HG02870 (cell line): ENCODE measurements around the gene SNX8.

Experiments
- ATAC-seq: cut with Tn5 transposase; IDR thresholded peaks from one replicate; pipeline ENCODE4 v1.9.1; 2021; ENCODE audit warnings: mild to moderate bottlenecking, moderate library complexity; ENCODE audit not compliant: unreplicated experiment

SNX8 gene

GRCh38 chr7:2225830-2226229 lies 88.4 kb downstream of the SNX8 start:
- no peak for ATAC-seq

DNA sequence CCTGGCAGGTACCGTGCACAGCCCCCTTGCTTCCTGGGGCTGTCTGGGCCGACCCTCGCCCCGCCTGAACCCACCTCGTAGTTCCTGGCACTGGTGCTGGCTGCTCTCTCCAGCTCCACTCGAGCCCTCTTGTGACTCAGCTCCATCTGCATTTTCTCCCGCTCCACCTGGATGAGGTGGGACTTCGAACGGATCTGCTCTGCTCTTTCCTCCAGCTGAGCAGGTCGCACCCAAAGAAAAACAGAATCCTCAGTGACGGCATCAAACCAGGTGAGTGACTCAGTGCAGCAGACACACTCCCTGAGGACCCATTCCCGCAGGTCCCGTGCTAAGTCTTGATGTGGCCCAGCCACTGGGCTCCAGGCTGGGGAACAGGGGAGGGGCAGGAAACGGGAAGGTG lies 88.9 kb downstream of the SNX8 start:
- no peak for ATAC-seq

DNA sequence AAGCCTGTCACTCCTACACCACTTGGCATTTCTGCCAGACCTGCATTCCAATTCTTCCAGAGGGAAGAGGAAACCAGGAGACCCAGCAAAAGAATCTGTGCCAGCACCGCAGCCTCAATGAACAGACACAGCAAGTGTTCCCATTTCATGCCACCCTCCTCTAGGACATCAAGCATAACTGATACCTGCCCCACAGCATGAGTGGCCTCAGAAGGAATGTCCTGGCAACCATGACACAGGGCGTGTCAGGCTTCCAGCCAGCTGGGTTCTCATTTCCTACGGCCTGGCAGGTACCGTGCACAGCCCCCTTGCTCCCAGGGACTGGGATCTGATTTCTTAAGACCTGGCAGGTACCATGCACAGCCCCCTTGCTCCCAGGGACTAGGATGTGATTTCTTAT lies 89.3 kb downstream of the SNX8 start:
- ATAC-seq = no peak

GRCh38 chr7:2224491-2224928 lies 89.7 kb downstream of the SNX8 start:
- no peak for ATAC-seq

DNA sequence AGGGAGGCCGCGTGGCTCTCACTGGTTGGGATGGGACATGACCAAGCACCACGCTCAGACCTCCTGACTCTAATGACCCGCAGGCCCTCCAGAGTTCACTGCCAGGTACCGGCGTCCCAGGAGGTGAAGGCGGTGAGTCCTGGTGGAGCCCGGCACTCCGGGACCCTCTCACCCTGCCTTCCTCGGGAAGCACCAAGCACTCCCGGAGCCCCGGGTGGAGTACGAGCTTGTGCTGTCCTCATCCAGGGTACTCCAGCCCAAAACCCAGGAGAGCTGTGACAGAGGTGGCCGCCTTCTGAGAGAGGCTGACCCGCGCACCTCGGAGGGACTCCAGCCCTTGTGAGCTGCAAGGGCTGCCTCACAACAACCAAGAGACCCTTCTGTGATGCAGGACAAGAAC lies 90.9 kb downstream of the SNX8 start:
- ATAC-seq = no peak

DNA sequence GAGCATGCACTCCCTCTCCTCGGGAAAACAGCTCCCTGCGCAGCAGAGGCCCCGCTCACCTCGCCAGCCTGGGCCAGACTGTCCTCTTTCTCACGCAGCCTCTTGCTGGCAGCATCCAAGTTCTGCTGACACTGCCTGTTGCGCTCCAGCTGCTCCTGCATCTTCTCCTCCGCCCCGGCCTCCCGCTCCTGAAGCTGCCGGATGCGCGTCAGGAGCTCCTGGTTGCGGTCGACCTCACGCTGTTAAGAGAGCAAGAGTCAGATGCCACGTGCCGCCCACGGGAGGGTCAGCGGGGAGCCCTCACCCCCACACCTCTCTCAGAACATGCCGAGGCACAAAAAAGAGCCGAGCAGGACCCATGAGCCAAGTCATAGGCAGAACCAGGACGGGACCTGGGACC lies 91.7 kb downstream of the SNX8 start:
- ATAC-seq = no peak

DNA sequence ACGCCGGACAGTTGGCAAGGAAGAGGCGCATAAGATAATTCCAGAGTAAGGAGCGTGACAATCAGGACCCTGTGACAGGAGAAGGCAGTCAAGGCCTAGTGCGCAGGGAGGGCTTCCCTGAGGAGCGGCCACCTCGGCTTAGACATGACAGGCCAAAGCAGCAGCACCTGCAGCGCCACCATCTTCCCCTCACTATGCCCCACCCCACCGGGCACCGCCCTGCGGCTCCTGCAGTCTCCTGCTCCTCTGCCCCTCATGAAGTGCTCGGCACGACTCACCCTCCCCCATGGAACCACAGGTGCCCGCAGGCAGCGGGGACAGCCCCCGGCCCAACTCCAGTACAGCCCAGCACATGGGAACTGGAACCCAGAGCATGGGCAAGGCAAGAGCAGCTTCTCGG lies 93.3 kb downstream of the SNX8 start:
- ATAC-seq = no peak

GRCh38 chr7:2220506-2220905 lies 93.7 kb downstream of the SNX8 start:
- ATAC-seq = no peak

DNA sequence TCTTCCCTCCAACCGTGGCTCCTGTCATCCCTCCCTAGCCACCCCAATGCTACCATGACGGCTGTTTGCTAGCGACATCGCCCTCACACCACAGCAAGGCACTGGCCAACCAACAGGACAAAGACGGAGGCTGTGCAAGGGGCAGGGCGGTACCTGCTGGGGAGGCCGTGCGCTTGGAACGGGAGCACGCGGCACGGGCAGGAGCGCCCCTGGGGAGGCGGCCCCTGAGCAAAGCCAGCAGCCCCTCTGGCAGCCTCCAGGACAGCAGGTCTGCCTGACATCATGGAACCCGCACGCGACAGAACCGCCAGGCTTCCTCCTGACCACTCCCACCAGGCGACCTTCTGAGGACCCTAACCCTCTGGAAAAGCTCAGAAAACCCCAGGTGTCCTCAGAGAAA lies 94.2 kb downstream of the SNX8 start:
- ATAC-seq = no peak

GRCh38 chr7:2219606-2220005 lies 94.6 kb downstream of the SNX8 start:
- ATAC-seq = no peak

DNA sequence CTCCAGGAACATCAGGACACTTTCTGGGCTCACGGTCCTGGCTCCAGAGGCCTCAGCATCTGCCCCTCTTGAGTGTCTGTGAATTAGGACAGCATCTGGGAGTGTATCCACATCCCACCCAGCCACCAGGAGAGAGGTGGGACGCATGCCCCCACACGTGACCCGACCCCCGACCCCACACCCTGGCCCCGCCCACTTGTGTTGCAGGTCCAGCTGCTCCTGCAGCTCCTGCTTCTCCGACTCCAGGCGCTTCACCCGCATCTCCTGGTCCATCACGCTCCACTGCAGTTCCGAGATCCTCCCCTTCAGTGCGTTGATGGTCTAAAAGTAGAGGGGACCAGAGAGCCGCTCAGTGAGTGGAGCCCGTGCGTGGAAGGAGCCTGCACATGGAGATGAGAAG lies 95.1 kb downstream of the SNX8 start:
- ATAC-seq = no peak

GRCh38 chr7:2218444-2218785 lies 95.8 kb downstream of the SNX8 start:
- ATAC-seq = no peak

- no peak for ATAC-seq
Observed at GRCh38 chr7:2217716-2218443, 96.4 kb downstream of the SNX8 start.

DNA sequence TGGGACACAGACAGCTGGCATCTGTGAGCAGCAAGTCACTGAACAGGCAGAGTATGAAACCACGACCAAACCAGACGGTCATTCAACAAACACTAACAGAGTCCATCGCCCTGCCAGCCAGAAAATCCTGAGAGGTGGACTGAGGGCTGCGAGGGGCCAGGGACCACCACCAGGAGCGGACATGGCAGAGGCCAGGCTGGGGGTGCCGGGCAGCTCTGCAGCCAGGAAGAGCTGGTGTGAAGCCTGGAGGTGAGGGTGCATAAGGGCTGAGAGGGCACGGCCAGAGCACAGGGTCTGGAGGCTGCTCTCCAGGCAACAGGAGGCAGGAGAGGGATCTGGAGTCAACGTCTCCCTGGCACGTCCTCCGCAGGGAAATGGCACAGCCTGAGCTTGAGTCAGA lies 97.0 kb downstream of the SNX8 start:
- ATAC-seq = no peak

DNA sequence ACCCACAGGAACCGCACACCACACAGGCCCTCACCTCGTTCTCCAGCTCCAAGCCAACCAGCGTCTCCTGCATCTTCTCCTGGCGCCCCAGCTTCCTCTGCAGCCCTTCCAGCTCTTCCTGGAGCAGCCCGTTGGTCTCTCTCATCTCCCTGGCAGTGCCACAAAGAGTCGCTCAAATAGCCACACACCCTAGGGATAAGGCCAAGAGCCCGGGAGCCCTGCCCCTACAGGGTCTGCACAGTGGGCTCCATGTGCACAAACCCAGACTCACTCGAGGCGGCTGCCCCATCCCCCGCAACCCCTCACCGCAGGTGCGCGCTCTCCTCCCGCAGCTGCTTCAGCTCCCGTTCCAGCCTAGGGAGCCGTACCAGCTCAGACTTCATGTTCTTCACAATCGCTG lies 98.4 kb downstream of the SNX8 start:
- no peak for ATAC-seq

GRCh38 chr7:2214636-2215035 lies 99.6 kb downstream of the SNX8 start:
- ATAC-seq = no peak

- ATAC-seq = no peak
Observed at GRCh38 chr7:2213551-2214215, 100.6 kb downstream of the SNX8 start.

GRCh38 chr7:2212906-2213305 lies 101.3 kb downstream of the SNX8 start:
- ATAC-seq = no peak

GRCh38 chr7:2211926-2212325 lies 102.3 kb downstream of the SNX8 start:
- no peak for ATAC-seq

DNA sequence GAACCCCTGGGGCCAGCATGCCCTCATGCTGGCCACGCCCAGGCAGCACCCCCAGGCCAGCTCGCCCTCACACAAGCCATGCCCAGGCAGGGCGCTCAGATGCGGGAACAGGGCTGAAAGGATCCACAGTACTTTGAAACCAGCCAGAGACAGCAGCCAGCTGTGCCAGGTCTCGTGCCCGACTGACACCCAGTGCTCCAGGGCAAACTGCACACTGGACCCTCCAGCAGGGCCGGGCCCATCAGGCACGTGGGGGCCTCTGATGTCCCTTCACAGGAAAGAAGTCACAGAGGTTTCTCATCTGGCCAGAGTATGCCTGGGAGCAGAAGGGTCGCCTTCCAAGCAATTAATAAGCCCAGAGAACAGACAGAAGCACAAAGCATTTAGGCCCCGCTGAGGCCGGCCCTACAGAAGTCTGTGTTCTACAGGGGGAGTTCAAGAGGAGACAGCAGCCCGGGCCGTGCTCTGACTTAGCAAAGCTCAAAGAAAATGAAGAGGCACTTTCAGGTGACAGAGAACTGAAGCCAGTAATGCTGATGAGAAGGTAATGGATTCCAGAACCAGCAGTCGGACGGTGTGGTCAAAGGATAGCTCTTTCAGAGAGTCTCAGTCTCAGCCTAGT lies 102.9 kb downstream of the SNX8 start:
- no peak for ATAC-seq

GRCh38 chr7:2210551-2211258 lies 103.5 kb downstream of the SNX8 start:
- ATAC-seq = no peak

GRCh38 chr7:2209961-2210323 lies 104.3 kb downstream of the SNX8 start:
- ATAC-seq = no peak
